ENCODE measurements around the gene ATXN7L1.

The ATXN7L1 gene

DNA sequence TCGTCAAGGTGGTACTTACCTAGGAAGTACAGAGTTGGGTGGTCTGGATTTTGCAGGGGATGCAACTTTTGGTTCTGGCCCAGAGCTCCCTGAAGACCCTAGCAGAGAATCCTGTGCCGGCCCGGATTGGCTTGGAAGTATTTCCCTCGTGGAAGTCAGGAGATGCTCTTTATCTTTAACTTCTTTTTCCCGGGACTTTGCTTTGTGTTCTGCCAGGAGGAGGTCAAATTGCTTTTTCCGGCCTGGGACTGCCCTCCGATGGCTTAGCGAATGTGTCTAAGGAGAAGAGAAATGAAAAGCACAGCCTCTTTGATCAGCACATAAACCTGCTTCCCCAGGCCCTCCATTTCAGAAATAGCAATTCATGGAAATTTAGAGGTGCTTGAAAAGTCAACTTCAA, 238.1 kb downstream of the ATXN7L1 start:
- DNase-seq = no peak

DNA sequence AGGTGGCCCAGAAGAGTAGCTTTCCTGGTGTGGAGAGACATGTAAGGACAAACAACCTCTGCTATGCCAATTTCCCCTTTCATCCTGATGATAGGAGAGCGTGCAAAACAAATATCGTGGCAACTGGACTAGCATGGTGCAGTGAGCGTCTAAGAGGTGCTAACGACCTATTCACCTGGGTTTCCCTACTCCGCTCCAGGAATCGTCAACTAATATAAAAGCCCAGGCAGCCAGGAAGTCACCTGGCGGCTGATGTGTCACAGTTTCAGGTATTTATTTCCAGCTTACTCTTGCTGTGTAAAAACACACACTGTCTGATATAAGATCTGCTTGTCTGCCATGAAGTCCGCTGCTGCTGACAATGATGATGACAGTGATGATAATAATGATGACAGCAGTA, 238.6 kb downstream of the ATXN7L1 start:
- no peak for DNase-seq

DNA sequence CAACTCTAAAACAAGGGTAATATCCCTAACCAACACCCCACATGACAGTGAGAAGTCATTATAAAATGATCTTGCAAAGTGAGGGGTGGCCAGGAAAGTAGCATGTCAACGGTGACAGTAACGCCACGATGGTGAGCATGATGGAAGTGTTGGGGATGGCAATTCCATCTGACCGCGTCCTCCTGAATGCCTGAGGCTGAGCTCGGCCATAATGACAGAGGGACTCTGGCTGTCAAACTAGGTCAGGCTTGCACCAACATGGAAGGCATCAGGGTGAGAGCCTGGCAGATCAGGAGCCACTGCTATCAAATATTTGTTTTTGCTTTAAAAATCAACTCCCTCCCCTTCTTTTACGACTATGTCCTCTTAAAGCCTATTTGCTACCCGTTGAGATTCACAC, 239.4 kb downstream of the ATXN7L1 start:
- no peak for DNase-seq

DNA sequence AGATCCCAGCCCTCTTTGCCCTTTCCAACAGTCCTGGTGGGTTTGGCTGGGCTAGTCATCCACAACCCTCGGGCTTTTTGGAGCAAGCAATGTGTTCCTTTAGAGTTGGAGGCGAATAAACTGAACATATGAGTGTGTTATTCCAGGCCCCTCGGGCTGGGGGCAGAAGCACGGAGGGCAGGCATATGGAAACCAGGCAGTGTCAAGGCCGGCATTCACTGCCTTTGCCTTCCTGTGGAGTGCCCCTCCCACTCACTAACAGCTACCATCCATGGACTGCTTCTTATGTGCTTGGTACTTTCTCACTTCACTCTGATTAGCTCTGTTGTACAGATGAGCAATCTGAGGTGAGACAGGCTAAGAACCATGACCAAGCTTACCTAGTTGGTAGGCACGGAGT, 241.2 kb downstream of the ATXN7L1 start:
- DNase-seq = no peak

DNA sequence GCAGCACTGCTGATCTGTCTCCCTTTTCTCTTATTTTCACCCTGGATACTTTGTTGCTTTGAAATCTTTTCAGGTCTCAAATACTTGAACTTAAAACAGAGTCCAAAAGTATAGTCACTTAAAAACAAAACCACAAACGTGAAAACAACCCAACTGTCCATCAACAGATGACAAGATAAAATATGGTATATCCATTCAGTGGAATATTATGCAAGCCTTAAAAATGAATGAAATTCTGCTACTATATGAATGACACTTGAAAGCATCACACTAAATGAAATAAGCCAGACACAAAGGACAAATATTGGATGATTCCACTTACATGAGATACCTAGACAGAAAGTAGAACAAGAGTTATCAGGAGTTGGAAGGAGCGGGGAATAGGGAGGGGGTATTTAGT, 250.4 kb downstream of the ATXN7L1 start:
- DNase-seq = no peak

DNA sequence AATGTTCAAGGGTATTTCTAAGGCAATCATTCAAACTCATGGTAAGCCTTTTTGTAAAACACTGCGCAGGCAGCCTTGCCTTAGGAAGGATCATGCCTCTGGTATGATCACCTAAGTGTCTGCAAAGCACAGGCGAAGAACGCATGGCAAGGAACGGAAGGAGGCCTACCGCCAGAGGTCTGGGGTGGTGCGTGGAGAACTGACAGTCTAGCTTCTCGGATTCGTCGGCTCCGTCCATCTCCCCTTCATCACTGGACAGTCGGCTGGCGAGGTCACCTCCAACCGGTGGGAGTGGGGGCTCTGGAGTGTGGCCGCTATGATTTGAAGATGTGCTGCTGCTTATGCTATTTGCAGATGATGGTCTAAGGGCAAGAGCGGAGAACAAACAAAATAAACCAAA, 252.5 kb downstream of the ATXN7L1 start:
- DNase-seq = no peak

DNA sequence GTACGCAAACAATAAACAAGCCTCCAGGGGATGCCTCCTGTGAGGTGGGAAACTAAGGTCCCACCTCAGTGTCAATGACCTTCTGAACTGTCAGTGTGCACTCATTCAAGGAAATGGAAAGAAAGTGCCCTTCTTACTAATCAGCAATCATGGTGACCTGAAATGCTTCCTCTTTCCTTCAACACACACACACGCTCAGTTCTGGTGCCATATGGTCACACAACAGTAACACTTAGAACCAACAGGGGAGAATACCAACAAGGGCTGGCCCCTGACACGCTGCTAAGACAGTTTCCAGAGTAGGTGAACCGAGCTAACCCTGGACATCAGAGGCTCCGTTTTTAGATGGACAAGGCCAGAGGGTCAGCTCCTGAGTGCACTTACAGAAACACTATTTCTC, 253.0 kb downstream of the ATXN7L1 start:
- DNase-seq = no peak

DNA sequence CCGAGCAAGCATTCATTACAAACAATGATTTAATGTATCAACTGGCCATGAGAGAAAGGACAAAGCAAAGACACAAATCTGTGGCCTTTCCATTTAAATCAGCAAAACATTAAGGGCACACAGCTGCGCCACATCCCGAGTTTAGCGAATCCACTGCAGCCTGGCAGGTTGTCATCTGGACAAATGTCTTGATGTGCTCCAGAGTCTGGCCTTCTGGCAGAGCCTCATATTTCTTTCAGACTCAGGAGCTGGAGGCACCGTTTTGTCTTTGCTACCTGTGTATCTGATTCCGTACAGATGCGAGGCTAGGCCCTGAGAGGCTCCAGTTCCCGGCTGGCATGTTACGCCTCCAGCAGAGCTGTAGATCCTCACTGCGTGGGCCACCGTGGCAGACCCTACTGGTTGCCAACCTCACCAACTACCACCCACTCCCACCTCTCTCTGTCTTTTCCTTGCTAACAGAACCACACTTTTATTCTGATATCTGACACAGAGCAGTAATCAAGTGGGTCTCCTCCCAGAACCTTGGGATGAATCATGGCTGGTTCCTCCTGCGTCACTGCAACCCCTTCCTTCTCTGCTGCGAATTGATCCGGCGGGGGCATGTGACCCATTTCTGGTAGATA, 254.2 kb downstream of the ATXN7L1 start:
- DNase-seq = no peak

DNA sequence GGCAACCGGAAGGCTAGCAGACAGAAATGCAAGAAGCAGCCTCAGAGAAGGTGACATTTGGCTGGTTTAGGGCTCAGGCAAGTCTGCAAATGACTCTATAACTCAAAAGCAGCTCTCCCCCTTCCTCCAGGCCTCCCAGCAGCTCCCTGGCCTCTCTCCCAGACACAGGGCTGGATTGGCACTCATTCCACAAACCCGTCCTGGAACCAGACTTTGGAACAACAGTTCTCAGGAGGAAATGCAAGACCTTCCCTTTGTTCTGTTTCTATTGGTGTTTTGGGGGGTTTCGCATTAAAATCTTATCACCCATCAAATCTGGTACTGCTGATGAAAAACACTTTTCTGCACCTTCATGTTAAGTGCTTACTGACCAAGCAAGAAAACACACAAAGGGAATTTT, 254.8 kb downstream of the ATXN7L1 start:
- DNase-seq = no peak

DNA sequence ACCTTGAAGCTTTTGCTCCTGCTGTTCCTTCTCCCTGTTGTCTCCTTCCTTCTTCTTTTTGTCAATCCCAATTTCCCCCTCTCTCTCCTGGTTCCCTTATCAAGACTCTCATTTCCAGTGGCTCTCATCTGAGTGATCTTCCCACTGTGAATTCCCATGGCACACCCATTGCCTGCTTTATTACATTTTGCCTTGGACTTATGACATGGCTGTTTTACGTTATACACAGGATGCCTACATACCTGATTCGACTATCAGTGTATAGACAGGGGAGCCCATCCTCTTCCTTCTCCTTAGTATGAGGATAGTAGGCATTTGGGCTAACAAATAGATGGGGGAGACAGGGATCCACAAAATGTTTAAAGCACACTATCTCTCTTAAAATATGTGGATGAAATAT, 255.2 kb downstream of the ATXN7L1 start:
- no peak for DNase-seq

DNA sequence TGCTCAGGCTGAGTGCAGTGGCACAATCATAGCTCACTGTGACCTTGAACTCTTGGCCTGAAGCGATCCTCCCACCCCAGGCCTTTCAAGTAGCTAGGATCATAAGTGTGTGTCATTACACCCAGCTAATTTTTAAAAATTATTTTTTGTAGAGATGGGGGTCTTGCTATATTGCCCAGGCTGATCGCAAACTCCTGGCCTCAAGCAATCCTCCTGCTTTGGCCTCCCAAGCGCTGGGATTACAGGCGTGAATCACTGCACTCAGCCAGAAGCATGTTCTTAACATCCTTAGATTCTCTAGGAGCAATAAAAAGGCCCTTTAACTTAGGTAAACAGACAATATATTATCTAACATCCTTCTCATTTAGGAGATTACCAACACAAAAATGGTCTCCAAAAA, 256.8 kb downstream of the ATXN7L1 start:
- no peak for DNase-seq

DNA sequence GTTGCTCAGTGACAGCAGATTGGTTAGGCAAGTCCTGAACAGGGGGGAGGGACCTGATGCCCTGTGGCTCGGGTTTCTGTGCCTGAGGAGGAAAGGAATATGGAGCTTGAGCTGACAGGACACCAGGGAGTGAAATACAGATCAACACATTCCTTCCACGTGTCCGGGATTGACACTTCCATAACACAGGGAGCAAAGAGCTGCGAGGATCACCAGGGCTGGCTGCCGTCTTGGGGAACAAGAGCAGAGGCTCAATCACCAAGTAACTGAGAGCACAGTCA, 258.4 kb downstream of the ATXN7L1 start:
- no peak for DNase-seq

DNA sequence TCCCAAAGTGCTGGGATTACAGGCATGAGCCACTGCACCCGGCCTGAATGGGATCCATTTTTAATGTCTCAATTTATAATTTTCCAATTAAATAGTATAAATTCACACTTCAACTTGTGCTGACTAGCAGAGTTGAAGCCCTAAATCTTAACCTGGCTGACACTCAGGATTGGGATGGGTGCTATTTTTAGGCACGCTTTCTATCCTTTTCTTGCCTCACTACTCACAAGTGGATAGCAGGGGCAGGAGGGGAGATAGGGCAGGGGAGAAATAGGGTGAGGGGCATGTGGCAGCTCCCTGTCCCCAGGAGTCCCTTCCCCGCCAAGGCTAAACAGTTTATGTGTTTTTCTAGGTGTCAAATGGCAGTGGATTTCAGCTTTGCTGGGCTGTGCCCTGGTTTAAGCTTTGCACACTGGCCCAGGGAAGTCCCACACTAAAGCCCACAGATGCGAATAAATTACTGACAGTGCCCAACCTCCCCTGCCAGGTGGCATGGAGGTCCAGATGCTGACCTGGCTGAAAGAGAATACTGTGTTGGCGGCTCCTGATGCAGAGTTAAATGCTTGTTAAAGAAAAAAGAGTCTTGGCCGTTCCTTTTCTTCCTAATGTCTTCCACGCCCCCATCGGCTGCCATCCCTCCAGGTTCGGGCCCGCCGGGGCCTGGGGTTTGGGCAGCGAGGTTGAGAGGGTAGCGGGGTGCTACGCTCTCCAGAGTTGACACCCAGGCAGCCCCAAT, 259.0 kb downstream of the ATXN7L1 start:
- no peak for DNase-seq

DNA sequence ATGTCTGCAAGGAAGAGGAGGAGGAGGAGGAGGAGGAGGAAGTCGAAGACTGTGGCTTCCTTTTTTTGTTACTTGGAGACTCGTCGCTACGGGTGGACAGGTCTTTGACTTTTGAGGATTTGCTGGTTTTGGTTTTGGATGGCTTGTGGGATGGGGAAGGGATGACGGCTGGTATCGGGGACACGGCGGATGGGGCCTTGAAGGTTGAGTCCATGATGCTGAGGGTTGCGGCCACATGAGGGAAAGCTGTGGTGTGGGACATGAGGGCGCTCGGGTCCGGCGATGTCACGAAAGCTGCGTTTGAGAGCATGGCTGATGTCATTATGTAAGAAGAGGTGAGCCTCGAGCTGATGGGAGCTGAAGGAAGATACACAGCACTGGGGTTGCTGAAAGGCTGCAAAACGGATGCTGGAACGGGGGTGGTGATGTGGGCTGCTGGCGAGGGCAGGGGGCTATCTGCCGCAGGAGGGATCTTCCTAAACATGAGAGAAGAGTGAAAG, 262.0 kb downstream of the ATXN7L1 start:
- no peak for DNase-seq

DNA sequence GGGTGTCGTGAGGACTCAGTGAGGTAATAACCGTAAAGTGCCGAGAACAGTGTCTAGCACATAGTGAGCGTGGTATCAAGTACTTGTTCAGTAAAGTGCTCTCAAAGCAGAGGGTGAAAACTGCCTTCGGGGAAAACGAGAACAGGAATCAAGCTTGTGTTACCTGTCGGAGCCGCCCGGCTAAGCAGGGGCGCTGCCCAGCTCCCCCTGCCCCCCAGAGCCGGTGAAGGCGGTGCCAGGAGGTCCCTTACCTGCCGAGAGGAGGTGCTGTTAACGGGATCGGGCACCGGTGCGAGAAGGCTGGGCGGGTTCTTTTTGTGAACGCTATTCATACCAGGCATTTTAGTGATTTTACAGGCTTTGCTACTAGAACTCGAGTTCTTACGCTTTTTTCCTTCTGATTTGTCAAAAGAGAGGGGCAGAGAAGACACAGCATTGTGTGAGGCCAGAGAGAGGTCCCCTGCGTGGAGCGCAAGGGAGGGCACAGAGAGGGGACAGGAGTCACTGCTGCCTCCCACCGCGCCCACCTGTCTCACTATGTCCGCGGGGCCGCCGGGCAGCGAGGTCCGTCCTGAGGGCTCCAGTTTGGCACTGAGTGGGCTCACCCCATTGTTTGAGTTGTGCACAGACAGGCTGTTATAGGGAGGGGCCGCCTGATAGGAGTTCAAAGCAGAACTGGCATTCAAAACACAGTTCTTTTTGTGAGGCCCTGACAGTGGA, 262.6 kb downstream of the ATXN7L1 start:
- DNase-seq = no peak

DNA sequence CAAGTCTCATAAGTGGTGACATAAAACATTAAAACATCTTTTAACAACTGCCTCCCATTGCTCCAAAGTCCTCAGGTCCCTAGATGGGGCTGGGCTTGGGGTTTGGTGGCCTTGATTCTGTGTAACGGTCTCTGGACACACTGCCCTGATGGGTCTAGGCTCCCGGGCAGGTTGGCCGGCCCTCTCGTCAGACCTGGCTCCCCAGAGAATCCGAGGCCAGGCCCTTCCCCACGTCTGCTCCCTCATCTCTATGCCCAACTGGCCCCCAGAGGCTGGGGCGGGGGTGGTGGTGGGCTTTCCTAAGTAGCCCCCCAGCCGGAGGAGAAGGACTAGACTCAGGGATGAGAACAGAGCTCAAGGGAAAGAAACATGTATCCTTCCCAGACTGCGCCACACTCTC, 263.6 kb downstream of the ATXN7L1 start:
- no peak for DNase-seq

DNA sequence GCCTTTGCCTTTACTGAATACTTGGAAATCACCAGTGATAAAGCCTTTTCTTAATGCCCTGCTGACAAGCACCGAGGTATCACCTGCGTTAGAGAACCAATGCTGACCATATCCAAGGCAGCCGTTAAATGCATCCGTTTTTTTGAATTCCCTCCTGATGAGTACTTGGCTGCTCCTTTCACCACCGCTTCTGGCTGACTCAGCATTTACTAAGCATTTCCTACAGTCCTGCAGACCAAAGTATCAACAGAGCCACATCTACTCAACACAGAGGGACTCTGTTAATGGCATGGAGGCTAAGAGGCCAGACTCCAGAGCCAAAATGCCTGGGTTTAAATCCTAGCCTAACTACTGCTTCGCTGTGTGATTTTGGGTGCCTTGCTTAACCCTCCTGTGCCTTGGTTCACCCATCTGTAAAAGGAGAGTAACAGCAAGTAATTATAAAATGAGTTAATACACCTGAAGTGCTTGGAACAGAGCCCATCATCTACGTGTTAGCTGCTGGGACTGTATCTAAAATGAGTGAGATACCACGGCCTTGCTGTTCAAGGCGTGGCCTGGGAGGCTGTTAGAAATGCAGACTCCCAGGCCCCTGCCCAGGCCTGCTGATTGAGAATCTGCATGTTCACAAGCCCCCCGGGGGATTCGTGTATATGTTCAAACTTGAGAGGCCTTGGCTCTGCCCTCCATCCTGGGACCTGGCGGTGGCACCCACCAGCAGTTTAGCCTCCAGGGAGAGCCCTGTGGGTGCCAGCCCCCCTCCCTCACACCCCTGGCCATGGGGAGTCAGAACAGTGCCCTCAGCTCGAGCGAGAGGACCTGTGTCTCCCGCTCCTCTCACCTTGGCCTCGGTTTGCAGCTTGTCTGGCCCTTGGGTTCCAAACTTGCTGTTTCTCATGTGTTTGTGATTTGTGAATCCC, 264.3 kb downstream of the ATXN7L1 start:
- no peak for DNase-seq

DNA sequence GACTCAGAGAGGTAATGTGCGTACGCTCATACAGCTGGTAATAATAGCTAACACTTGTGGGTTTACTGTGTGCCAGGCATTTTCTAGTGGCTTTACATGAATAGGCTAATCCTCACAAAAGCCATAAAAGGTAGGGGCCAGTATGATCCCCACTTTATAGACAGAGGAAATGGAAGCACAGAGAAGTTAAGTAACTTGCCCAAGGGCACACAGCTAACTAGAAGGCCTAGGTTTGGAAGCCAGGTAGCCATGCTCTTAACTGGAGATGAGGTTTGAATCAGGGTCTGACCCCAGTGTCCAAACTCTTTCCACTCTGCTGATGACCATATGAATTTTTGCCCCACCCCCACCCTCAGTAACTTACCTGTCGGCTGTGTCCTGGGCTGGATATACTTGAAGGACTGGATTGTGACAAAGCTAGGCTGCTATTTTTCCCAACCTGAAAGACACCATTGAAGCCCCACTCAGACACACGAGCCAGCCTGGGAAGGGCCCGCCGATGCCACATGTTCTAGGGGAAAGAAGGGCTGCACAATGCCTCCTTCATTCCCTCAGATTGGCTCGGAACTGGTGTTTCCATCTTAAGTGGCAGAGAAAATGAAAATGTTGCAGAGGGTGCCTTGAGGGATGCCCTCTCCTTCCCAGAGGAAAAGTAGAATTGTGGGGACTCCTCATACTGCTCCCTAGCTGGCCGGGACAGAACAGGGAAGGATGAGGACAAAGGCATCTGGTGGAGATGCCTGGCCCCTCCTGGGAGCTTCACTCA, 266.1 kb downstream of the ATXN7L1 start:
- no peak for DNase-seq

DNA sequence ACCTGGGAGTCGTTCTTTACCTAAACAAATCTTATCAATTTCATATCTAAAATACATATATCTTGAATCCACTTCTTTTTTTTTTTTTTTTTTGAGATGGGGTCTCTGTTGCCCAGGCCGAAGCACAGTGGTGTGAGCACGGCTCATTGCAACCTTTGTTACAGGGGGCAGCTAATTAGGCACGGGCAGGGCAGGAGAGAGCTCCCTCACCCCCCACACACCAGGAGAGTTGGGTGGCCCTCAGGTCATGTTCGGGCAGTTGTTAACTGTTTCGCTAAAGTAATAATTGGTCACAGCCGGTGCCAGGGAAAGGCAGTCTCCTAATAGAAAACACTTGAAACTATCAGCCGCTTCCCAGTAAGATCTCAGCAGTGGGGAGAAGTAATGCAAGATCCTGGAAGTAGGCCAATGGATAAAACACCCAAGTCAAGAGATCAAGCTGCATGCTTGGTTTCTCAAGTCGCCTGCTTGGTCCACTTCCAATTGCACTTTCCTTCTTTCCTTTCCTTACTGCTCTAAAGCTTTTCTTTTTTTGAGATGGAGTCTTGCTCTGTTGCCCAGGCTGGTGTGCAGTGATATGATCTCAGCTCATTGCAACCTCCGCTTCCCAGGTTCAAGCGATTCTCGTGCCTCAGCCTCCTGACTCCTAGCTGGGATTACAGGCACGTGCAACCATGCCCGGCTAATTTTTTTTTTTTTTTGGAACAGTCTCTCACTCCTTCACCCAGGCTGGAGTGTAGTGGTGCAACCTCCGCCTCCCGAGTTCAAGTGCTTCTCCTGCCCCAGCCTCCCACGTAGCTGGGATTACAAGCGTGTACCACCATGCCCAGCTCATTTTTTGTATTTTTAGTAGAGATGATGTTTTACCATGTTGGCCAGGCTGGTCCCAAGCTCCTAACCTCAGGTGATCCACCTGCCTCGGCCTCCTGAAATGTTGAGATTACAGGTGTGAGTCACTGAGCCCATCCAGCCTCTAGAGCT, 273.8 kb downstream of the ATXN7L1 start:
- DNase-seq = no peak

DNA sequence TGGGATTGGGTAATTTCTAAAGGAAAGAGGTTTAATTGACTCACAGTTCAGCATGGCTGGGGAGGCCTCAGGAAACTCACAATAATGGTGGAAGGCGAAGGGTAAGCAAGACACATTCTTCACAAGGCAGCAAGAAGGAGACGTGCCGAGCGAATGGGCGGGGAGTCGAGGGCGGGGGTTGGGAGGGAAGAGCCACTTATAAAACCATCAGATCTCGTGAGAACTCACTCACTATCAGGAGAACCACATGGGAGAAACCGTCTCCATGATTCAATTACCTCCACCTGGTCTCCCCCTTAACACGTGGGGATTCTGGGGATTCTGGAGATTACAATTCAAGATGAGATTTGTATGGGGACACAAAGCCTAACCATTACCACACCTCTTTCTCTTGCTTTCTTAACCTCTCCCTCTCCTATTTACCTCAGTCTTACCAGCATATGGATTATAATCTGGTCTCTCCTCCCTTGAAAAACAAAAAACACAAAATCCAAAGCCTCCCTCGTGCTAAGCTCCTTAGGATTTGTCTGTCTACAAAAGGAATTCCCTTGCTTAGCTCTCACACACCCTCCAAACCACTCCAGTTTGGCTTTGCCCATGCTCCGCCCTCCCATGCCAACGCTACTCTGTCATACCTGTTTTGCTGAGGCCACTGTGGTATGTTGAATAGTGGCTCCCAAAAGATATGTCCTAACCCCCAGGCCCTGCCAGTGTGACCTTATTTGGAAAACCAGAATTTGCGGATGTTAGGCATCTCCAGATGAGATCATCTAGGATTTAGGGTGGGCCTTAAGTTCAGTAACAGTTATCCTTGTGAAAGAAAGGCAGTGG, 275.5 kb downstream of the ATXN7L1 start:
- DNase-seq = no peak
